ENCODE measurements around the gene ATG4C. TPM values are rescaled to one million over a fixed set of nuclear protein-coding genes. Genes with fewer than 3 reads are reported as not detected.

The ATG4C gene
- total RNA-seq, 4 donors from 2014 or later = 0.85 to 32.2 (median 11.7) TPM

- H3K4me3 ChIP-seq = no peak overlapping the region
- H3K27ac ChIP-seq = no peak overlapping the region
- TF ChIP-seq POLR2A (IDR thresholded peaks at IDR 0.05) (no peak), CTCF (IDR thresholded peaks at IDR 0.05) (no peak)
- no peaks in the 10 kb centered on the region for H3K9me3 ChIP-seq
- DNase-seq = no peak
- no peaks in the 10 kb centered on the region for H3K36me3 ChIP-seq
- no peaks in the 10 kb centered on the region for H3K4me1 ChIP-seq
- H3K27me3 ChIP-seq = no peaks in the 10 kb centered on the region
These were observed 92.6 kb downstream of the ATG4C start for GRCh38 chr1:62876535-62876934.

GRCh38 chr1:62877579-62877978 is 93.6 kb downstream of the ATG4C start:
- no peaks in the 10 kb centered on the region for H3K4me1 ChIP-seq
- TF ChIP-seq POLR2A (IDR thresholded peaks at IDR 0.05) (no peak), CTCF (IDR thresholded peaks at IDR 0.05) (no peak)
- H3K9me3 ChIP-seq = no peaks in the 10 kb centered on the region

GRCh38 chr1:62879962-62880361 is 96.0 kb downstream of the ATG4C start:
- TF ChIP-seq POLR2A (IDR thresholded peaks at IDR 0.05) (no peak), CTCF (IDR thresholded peaks at IDR 0.05) (no peak)
- no peaks in the 10 kb centered on the region for H3K27me3 ChIP-seq
- no peak overlapping the region for H3K27ac ChIP-seq
- no peak for DNase-seq
- no peak overlapping the region for H3K4me3 ChIP-seq
- no peaks in the 10 kb centered on the region for H3K36me3 ChIP-seq
- H3K4me1 ChIP-seq = no peaks in the 10 kb centered on the region
- H3K9me3 ChIP-seq = no peaks in the 10 kb centered on the region

More at GRCh38 chr1:62877579-62877978, 93.6 kb downstream of the ATG4C start:
- no peaks in the 10 kb centered on the region for H3K27me3 ChIP-seq
- H3K27ac ChIP-seq = no peak overlapping the region
- no peak for DNase-seq
- H3K36me3 ChIP-seq = no peaks in the 10 kb centered on the region
- H3K4me3 ChIP-seq = no peak overlapping the region

- no peaks in the 10 kb centered on the region for H3K9me3 ChIP-seq
- no peak overlapping the region for H3K27ac ChIP-seq
- TF ChIP-seq CTCF (IDR thresholded peaks at IDR 0.05) (no peak), POLR2A (IDR thresholded peaks at IDR 0.05) (no peak)
- H3K36me3 ChIP-seq = no peaks in the 10 kb centered on the region
- no peak overlapping the region for H3K4me3 ChIP-seq
- no peaks in the 10 kb centered on the region for H3K4me1 ChIP-seq
- DNase-seq = no peak
- H3K27me3 ChIP-seq = no peaks in the 10 kb centered on the region
These were observed 98.5 kb downstream of the ATG4C start for GRCh38 chr1:62882201-62883104.

GRCh38 chr1:62884156-62884740 is 100.3 kb downstream of the ATG4C start:
- no peaks in the 10 kb centered on the region for H3K27me3 ChIP-seq
- H3K36me3 ChIP-seq = no peaks in the 10 kb centered on the region
- no peak overlapping the region for H3K4me3 ChIP-seq
- TF ChIP-seq CTCF (IDR thresholded peaks at IDR 0.05) = no peak
- no peak for TF ChIP-seq POLR2A (IDR thresholded peaks at IDR 0.05)
- H3K27ac ChIP-seq = no peak overlapping the region
- H3K4me1 ChIP-seq = no peaks in the 10 kb centered on the region
- H3K9me3 ChIP-seq = no peaks in the 10 kb centered on the region
- DNase-seq = no peak
